ENCODE measurements around the gene FGFR2. TPM values are rescaled to one million over a fixed set of nuclear protein-coding genes. Genes with fewer than 3 reads are reported as not detected.

The FGFR2 gene
- total RNA-seq, 1 experiment from 2014 or later: 19.7 TPM

GRCh38 chr10:121453160-121453559 lies 145.1 kb downstream of the FGFR2 start:
- Histone ChIP-seq H3K4me1 (ENCODE audit: control insufficient read depth in 1 of 2, insufficient read depth in 2 of 2, low read length in 2 of 2) (no peaks in the 10 kb centered on the region), H3K4me3 (replicated peaks in 1 of 2; ENCODE audit: low read depth in 1 of 2, low read length in 2 of 2) (no peak overlapping the region)
- no peak for DNase-seq (ENCODE audit: low read depth, low spot score)

More at GRCh38 chr10:121453160-121453559, 145.1 kb downstream of the FGFR2 start:
- ChIA-PET POLR2A (no interaction called here), CTCF (no interaction called here), RAD21 (ENCODE audit: low non-redundant PET in 1 of 2, low total read pairs in 2 of 2, uncharacterized antibody in 2 of 2, unreplicated experiment in 2 of 2) (no interaction called here)
- Histone ChIP-seq H3K9me2 (ENCODE audit: insufficient read depth) (no peaks in the 10 kb centered on the region), H3K36me3 (ENCODE audit: control insufficient read depth in 1 of 2, insufficient read depth in 2 of 2, low read length in 2 of 2) (no peaks in the 10 kb centered on the region), H3K27me3 (ENCODE audit: insufficient read depth, low read length) (peaks cover 18% of the 10 kb centered on the region; the same call in 1 of the 2 replicates), H3K79me2 (ENCODE audit: insufficient read depth, low read length) (no peaks in the 10 kb centered on the region), H3K27ac (ENCODE audit: low read depth, low read length) (no peak overlapping the region), H2AFZ (ENCODE audit: low read depth, low read length, poor library complexity, severe bottlenecking) (no peak overlapping the region), H3K4me2 (ENCODE audit: low read length) (no peak overlapping the region), H3K9ac (ENCODE audit: low read length) (no peak overlapping the region), H4K20me1 (ENCODE audit: insufficient read depth) (no peaks in the 10 kb centered on the region), H3K9me3 (ENCODE audit: control insufficient read depth in 1 of 2, insufficient read depth in 1 of 2, low read depth in 1 of 2, low read length in 2 of 2) (no peaks in the 10 kb centered on the region)
- intact Hi-C loops (cut with micrococcal nuclease): no loop called here
- ATAC-seq: no peak
- TF ChIP-seq SP1 (IDR thresholded peaks at IDR 0.05; ENCODE audit: low read depth): no peak
- no peak for TF ChIP-seq TCF7L2 (IDR thresholded peaks at IDR 0.05; ENCODE audit: borderline replicate concordance, extremely low read depth, insufficient read depth, insufficient read length)
- no peak for TF ChIP-seq JUND (IDR thresholded peaks at IDR 0.05)
- TF ChIP-seq SIN3A (IDR thresholded peaks at IDR 0.05; ENCODE audit: low read depth): no peak
- TF ChIP-seq POLR2AphosphoS5 (IDR thresholded peaks at IDR 0.05; ENCODE audit: low read depth, low read length): no peak
- no peak for TF ChIP-seq ZNF274 (IDR thresholded peaks at IDR 0.05; ENCODE audit: low read depth, low read length)
- no peak for TF ChIP-seq RAD21 (IDR thresholded peaks at IDR 0.05; ENCODE audit: low read depth)
- TF ChIP-seq ZBTB33 (IDR thresholded peaks at IDR 0.05; ENCODE audit: extremely low read depth, insufficient replicate concordance, low read length): no peak
- no peak for TF ChIP-seq EGR1 (IDR thresholded peaks at IDR 0.05; ENCODE audit: low read depth)
- TF ChIP-seq ELF1 (IDR thresholded peaks at IDR 0.05; ENCODE audit: borderline replicate concordance, low read depth): no peak
- no peak for TF ChIP-seq CEBPB (IDR thresholded peaks at IDR 0.05; ENCODE audit: low read depth)
- no peak for TF ChIP-seq EZH2 (IDR thresholded peaks at IDR 0.05)
- BruUV-seq (replicated peaks): no TSS peak
